ENCODE data around the gene UBR4.

UBR4 gene

GRCh38 chr1:19251305-19252196 lies 41.5 kb upstream of the UBR4 start, which contains the start of the genes EMC1 and MRTO4:
EMC1 (minus strand) TSS chr1:19251524; CDS start chr1:19251509, 15 bp downstream.
MRTO4 (plus strand) TSS chr1:19251805; CDS start chr1:19251836, 31 bp downstream.
- DNase-seq (ENCODE audit: low spot score) = peak; percentile 90
- POLR2A ChIA-PET (ENCODE audit: low non-redundant PET) = interaction anchor here (0.6 to 1.0 kb wide), 3 partner anchors 12 to 104 kb away, joined by 3 to 4 read pairs (median 3); partner anchors contain the start of genes AKR7A2 and SLC66A1
- no peak for TF ChIP-seq CTCF (conservative IDR thresholded peaks at IDR 0.05; ENCODE audit: low read depth)
- CTCF ChIA-PET = interaction anchor here (0.7 kb wide), 1 partner anchor 90 kb away, joined by 4 read pairs; no protein-coding TSS in a partner anchor
- H3K27ac ChIP-seq = peak within 1 kb of the TSS; percentile 97

- ChIA-PET POLR2A (ENCODE audit: low non-redundant PET) (interaction anchor here (0.6 kb wide), 1 partner anchor 13 kb away, joined by 4 read pairs; no protein-coding TSS in a partner anchor), CTCF (no interaction called here)
- peak overlapping the region; percentile 97 for H3K27ac ChIP-seq
- TF ChIP-seq CTCF (conservative IDR thresholded peaks at IDR 0.05; ENCODE audit: low read depth) = no peak
- peak; percentile 42 for DNase-seq (ENCODE audit: low spot score)
These were observed 40.7 kb upstream of the UBR4 start for GRCh38 chr1:19250629-19251304.

GRCh38 chr1:19240673-19241538 lies 30.8 kb upstream of the UBR4 start:
- POLR2A ChIA-PET (ENCODE audit: low non-redundant PET) = no interaction called here
- no peak overlapping the region for H3K27ac ChIP-seq
- CTCF ChIA-PET = interaction anchor here (0.8 to 1.0 kb wide), 3 partner anchors 19 to 25 kb away, joined by 3 to 8 read pairs (median 3); no protein-coding TSS in a partner anchor
- peak; percentile 75 for DNase-seq (ENCODE audit: low spot score)
- TF ChIP-seq CTCF (conservative IDR thresholded peaks at IDR 0.05; ENCODE audit: low read depth) = peak; percentile 88

GRCh38 chr1:19239876-19240275 lies 29.8 kb upstream of the UBR4 start:
- no peak for TF ChIP-seq CTCF (conservative IDR thresholded peaks at IDR 0.05; ENCODE audit: low read depth)
- H3K27ac ChIP-seq = no peak overlapping the region
- ChIA-PET CTCF (interaction anchor here (1.0 kb wide), 1 partner anchor 356 kb away, joined by 4 read pairs; no protein-coding TSS in a partner anchor), POLR2A (ENCODE audit: low non-redundant PET) (no interaction called here)
- no peak for DNase-seq (ENCODE audit: low spot score)

- no peak for TF ChIP-seq CTCF (conservative IDR thresholded peaks at IDR 0.05; ENCODE audit: low read depth)
- no peak for DNase-seq (ENCODE audit: low spot score)
- ChIA-PET CTCF (interaction anchor here (0.6 kb wide), 1 partner anchor 575 kb away, joined by 3 read pairs; no protein-coding TSS in a partner anchor), POLR2A (ENCODE audit: low non-redundant PET) (no interaction called here)
- H3K27ac ChIP-seq = no peak overlapping the region
These were observed 24.2 kb upstream of the UBR4 start for GRCh38 chr1:19234224-19234623.
